GM19397 (cell line): ENCODE data around the gene RBP3.
"Not testable (repeated sequence)": the region's sequence is repeated elsewhere in the genome, so short reads cannot be mapped to it uniquely, and the experiment has no call there.

Experiments used
- ATAC-seq: cut with Tn5 transposase; IDR thresholded peaks from one replicate; pipeline ENCODE4 v1.9.1; 2021; ENCODE audit warnings: mild to moderate bottlenecking, moderate library complexity; ENCODE audit not compliant: unreplicated experiment

Gene RBP3

GRCh38 chr10:47370015-47370767 is 22.0 kb downstream of the RBP3 start:
- ATAC-seq: no peak

GRCh38 chr10:47370878-47371277 is 22.7 kb downstream of the RBP3 start:
- ATAC-seq: no peak

- ATAC-seq: no peak
These were observed 23.7 kb downstream of the RBP3 start for GRCh38 chr10:47371629-47372485.

- ATAC-seq: no peak
These were observed 24.6 kb downstream of the RBP3 start for GRCh38 chr10:47372726-47373125.

GRCh38 chr10:47374611-47375536 is 26.7 kb downstream of the RBP3 start:
- no peak for ATAC-seq

GRCh38 chr10:47376522-47377220 is 28.5 kb downstream of the RBP3 start:
- ATAC-seq: no peak

- no peak for ATAC-seq
These were observed 30.0 kb downstream of the RBP3 start for GRCh38 chr10:47378183-47378510.

GRCh38 chr10:47378606-47379444 is 30.7 kb downstream of the RBP3 start:
- no peak for ATAC-seq

- no peak for ATAC-seq
These were observed 31.3 kb downstream of the RBP3 start for GRCh38 chr10:47379445-47379785.

- no peak for ATAC-seq
These were observed 31.7 kb downstream of the RBP3 start for GRCh38 chr10:47379901-47380300.

GRCh38 chr10:47380341-47381102 is 32.4 kb downstream of the RBP3 start:
- ATAC-seq: no peak

GRCh38 chr10:47381103-47381395 is 32.9 kb downstream of the RBP3 start:
- ATAC-seq: no peak

GRCh38 chr10:47381427-47382379 is 33.5 kb downstream of the RBP3 start:
- ATAC-seq: no peak

GRCh38 chr10:47383261-47384147 is 35.3 kb downstream of the RBP3 start:
- no peak for ATAC-seq

- peak; percentile 95 for ATAC-seq
These were observed 36.2 kb downstream of the RBP3 start, which contains the start of gene ZNF488 for GRCh38 chr10:47384148-47384921. ZNF488 (minus strand) TSS chr10:47384293; CDS start chr10:47368829, 15,464 bp downstream.

- ATAC-seq: not testable (repeated sequence)
These were observed 37.9 kb downstream of the RBP3 start for GRCh38 chr10:47386104-47386503.
